Thyroid gland (tissue), 4 donors: ENCODE results near the gene PGA4. TPM values are rescaled to one million over a fixed set of nuclear protein-coding genes. Genes with fewer than 3 reads are reported as not detected.

ENCODE experiments used
- DNase-seq, 2 donors: peaks; one replicate each; pipeline ENCODE4 v3.0.0-alpha.2; 2019
- H3K27ac ChIP-seq, 3 donors: fragments of 200-600 bp; sonication (generic); 1 replicate in 2 of 3; 2 replicates in 1 of 3; pipeline ENCODE4 v1.5.1; 2016 to 2019; ENCODE audit warnings: mild to moderate bottlenecking in 1 of 3, moderate library complexity in 1 of 3
- H3K27me3 ChIP-seq: fragments of 200-600 bp; sonication (generic); one replicate; pipeline ENCODE4 v1.5.1; 2019
- H3K36me3 ChIP-seq, 2 donors: fragments of 200-600 bp; sonication (generic); one replicate each; pipeline ENCODE4 v1.5.1; 2016 to 2019
- H3K4me1 ChIP-seq, 2 donors: fragments of 200-600 bp; sonication (generic); one replicate each; pipeline ENCODE4 v1.5.1; 2017 to 2019
- H3K4me3 ChIP-seq, 3 donors: fragments of 200-600 bp; sonication (generic); replicated peaks in 1 of 3; 1 replicate in 2 of 3; 2 replicates in 1 of 3; pipeline ENCODE4 v1.5.1; 2016; ENCODE audit warnings: mild to moderate bottlenecking in 1 of 3
- H3K9me3 ChIP-seq: fragments of 200-600 bp; sonication (generic); one replicate; pipeline ENCODE4 v1.5.1; 2017
- POLR2A ChIP-seq, 2 donors: fragments of 450-650 bp; IDR thresholded peaks; one replicate each; pipeline ENCODE4 v1.6.1; 2017; ENCODE audit warnings: antibody characterized with exemption in 2 of 2, mild to moderate bottlenecking in 2 of 2, moderate library complexity in 1 of 2
- WGBS, 2 donors: methylation state at CpG; one replicate each; pipeline ENCODE4 v1.1.5; 2017; 5-methylcytosine and 5-hydroxymethylcytosine counted together
- intact Hi-C: fragments of 100-400 bp; cut with DNase I; formaldehyde crosslinking; loops from one replicate; pipeline ENCODE4 v1.15.1; 2023
- total RNA-seq, 4 donors: library from RNA; depleted of rRNA; stranded (reverse); fragments of >200 nt; gene quantifications; one replicate each; pipeline ENCODE4 v1.2.3, GENCODE V29; 2016
- TF ChIP-seq, protein P1 (sequence below), 6 experiments: fragments of 200-600 bp in 3 of 6; fragments of 450-650 bp in 3 of 6; sonication (generic) in 3 of 6; IDR thresholded peaks; one replicate each; pipeline ENCODE4 v1.5.1; 2016 to 2019; ENCODE audit warnings: antibody characterized with exemption in 6 of 6, mild to moderate bottlenecking in 2 of 6, inconsistent platforms in 1 of 6, moderate library complexity in 1 of 6

Gene PGA4
- total RNA-seq, 4 donors from 2014 or later = 4.6 to 8.1 TPM; not detected in 2

DNA sequence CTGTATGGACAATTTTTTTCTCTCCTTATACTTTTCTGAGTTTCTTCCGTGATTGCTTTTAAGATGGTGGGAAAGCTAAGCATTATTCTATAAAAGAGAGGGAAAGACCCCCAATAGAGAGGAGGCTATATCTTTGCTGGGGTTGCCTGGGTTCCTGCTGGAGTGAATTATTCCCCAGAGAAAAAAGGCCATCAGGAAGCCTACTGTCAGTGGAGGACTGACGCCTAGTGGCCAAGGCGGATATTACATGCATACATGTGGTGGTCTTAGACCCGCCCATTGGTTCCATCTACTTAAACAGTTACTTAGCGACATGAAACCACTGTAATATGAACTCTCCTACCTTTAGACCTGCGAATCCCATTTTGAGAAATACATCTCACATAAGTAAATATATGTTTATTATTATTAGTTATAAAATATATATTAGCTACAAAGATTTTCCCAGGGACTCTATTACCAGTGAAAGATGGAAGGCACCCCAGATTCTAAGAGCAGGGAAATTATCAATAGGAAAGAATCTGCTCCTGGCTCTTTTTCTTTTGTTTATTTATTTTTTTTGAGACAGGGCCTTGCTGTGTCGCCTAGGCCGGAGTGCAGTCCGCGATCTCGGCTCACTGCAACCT is 34.5 kb upstream of the PGA4 start:
- Histone ChIP-seq H3K27me3 (no peaks in the 10 kb centered on the region), H3K4me3 (no peak overlapping the region), H3K4me1 (peaks cover 0 to under 1% of the 10 kb centered on the region in 2 donors), H3K27ac (no peak overlapping the region), H3K36me3 (no peaks in the 10 kb centered on the region), H3K9me3 (no peaks in the 10 kb centered on the region)
- peak; percentile 83 to 85 for DNase-seq
- 37 to 43% methylated on average over 11 of the region's 11 CpGs for WGBS, 2 donors
- intact Hi-C loops = loop anchor here (2.0 to 5.0 kb wide), 2 partner anchors 55 to 217 kb away; partner anchors contain the start of gene CD6
- TF ChIP-seq, protein P1, sequence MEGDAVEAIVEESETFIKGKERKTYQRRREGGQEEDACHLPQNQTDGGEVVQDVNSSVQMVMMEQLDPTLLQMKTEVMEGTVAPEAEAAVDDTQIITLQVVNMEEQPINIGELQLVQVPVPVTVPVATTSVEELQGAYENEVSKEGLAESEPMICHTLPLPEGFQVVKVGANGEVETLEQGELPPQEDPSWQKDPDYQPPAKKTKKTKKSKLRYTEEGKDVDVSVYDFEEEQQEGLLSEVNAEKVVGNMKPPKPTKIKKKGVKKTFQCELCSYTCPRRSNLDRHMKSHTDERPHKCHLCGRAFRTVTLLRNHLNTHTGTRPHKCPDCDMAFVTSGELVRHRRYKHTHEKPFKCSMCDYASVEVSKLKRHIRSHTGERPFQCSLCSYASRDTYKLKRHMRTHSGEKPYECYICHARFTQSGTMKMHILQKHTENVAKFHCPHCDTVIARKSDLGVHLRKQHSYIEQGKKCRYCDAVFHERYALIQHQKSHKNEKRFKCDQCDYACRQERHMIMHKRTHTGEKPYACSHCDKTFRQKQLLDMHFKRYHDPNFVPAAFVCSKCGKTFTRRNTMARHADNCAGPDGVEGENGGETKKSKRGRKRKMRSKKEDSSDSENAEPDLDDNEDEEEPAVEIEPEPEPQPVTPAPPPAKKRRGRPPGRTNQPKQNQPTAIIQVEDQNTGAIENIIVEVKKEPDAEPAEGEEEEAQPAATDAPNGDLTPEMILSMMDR (IDR thresholded peaks at IDR 0.05) = peak; percentile 80 to 94 (median 90)
- TF ChIP-seq POLR2A (IDR thresholded peaks at IDR 0.05) = no peak

GRCh38 chr11:61189933-61190332 is 32.2 kb upstream of the PGA4 start:
- DNase-seq = no peak
- no peak for TF ChIP-seq POLR2A (IDR thresholded peaks at IDR 0.05)
- TF ChIP-seq, protein P1 (IDR thresholded peaks at IDR 0.05) = no peak
- no peak overlapping the region for H3K27ac ChIP-seq
- no peak overlapping the region for H3K4me3 ChIP-seq
- H3K27me3 ChIP-seq = no peaks in the 10 kb centered on the region
- peaks cover 13 to 21% of the 10 kb centered on the region in 2 donors for H3K4me1 ChIP-seq
- H3K36me3 ChIP-seq = no peaks in the 10 kb centered on the region
- intact Hi-C loops = loop anchor here (5.0 kb wide), 1 partner anchor 58 kb away; no protein-coding TSS in a partner anchor
- no peaks in the 10 kb centered on the region for H3K9me3 ChIP-seq
- 77 to 80% methylated on average over 7 to 8 of the region's 8 CpGs for WGBS, 2 donors

GRCh38 chr11:61193596-61193995 is 28.6 kb upstream of the PGA4 start:
- intact Hi-C loops = no loop called here
- Histone ChIP-seq H3K27ac (peak overlapping the region; percentile 65 to 73 (median 71)), H3K27me3 (no peaks in the 10 kb centered on the region), H3K4me3 (no peak overlapping the region), H3K36me3 (no peaks in the 10 kb centered on the region), H3K4me1 (peaks cover 23 to 32% of the 10 kb centered on the region in 2 donors), H3K9me3 (no peaks in the 10 kb centered on the region)
- 25 to 30% methylated on average over 7 to 12 of the region's 12 CpGs for WGBS, 2 donors
- peak; percentile 46 to 54 for DNase-seq
- TF ChIP-seq, protein P1 (IDR thresholded peaks at IDR 0.05) = no peak
- no peak for TF ChIP-seq POLR2A (IDR thresholded peaks at IDR 0.05)

DNA sequence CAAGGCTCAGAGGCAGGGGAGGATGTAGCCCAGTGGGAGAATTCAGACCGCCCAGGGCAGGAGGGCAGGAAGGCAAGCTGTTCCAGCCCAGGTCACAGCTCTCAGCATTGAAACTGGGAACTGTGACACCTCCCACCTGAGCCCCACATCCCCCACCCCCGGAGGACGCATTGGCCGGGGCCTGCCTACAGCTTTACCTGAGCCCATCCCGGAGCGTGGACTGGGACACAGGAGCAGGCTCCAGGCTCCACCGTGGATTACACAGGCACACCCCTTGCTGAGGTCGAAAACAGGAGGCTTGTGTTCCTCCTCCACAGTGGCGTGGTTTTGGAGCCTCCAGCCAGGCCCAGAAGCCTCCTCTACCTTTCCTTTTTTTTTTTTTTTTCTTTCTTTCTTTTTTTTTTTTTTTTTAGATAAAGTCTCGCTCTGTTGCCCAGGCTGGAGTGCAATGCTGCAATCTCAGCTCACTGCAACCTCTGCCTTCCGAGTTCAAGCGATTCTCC is 27.9 kb upstream of the PGA4 start:
- DNase-seq = peak; percentile 67 to 71
- no peaks in the 10 kb centered on the region for H3K9me3 ChIP-seq
- TF ChIP-seq, protein P1 (IDR thresholded peaks at IDR 0.05) = no peak
- no peak for TF ChIP-seq POLR2A (IDR thresholded peaks at IDR 0.05)
- 31 to 33% methylated on average over 11 to 12 of the region's 12 CpGs for WGBS, 2 donors
- no peak overlapping the region for H3K4me3 ChIP-seq
- intact Hi-C loops = no loop called here
- H3K27me3 ChIP-seq = no peaks in the 10 kb centered on the region
- no peaks in the 10 kb centered on the region for H3K36me3 ChIP-seq
- peak overlapping the region; percentile 65 to 73 (median 71) for H3K27ac ChIP-seq
- H3K4me1 ChIP-seq = peaks cover 23 to 32% of the 10 kb centered on the region in 2 donors
